Stimulated activated naive B cell treated with anti-CD40 and anti-IgM and Interleukin-4, amounts not matched to agents 10 μg/mL and 1 μg/mL and 100 μg/mL, for 72 hours (primary cell): ENCODE measurements around the gene CC2D2B.

Experiments
- ATAC-seq, 2 donors: fragments of 150-1000 bp; cut with Tn5 transposase; replicated peaks; 2 replicates each; pipeline ENCODE4 v1.10.0; 2021; ENCODE audit warnings: moderate library complexity in 1 of 2
- DNase-seq: peaks from one replicate; pipeline ENCODE4 v3.0.0; 2021
- H3K27ac Mint-ChIP-seq: one replicate; pipeline ENCODE4 v1.8.0; 2022; ENCODE audit warnings: mild to moderate bottlenecking, mixed read lengths
- H3K27me3 Mint-ChIP-seq, 2 donors: one replicate each; pipeline ENCODE4 v1.8.0; 2022; ENCODE audit warnings: mixed read lengths in 2 of 2
- H3K36me3 Mint-ChIP-seq, 2 donors: one replicate each; pipeline ENCODE4 v1.8.0; 2022; ENCODE audit warnings: mixed read lengths in 2 of 2, mild to moderate bottlenecking in 1 of 2
- H3K4me1 Mint-ChIP-seq, 2 donors: one replicate each; pipeline ENCODE4 v1.8.0; 2022; ENCODE audit warnings: mixed read lengths in 2 of 2, mild to moderate bottlenecking in 1 of 2
- H3K4me3 Mint-ChIP-seq, 2 donors: one replicate each; pipeline ENCODE4 v1.8.0; 2022; ENCODE audit warnings: mild to moderate bottlenecking in 2 of 2, mixed read lengths in 2 of 2, moderate library complexity in 1 of 2
- H3K9me3 Mint-ChIP-seq, 2 donors: one replicate each; pipeline ENCODE4 v1.8.0; 2022; ENCODE audit warnings: mixed read lengths in 2 of 2, mild to moderate bottlenecking in 1 of 2

CC2D2B gene

GRCh38 chr10:96049340-96049739 lies 141.6 kb downstream of the CC2D2B start:
- Mint-ChIP-seq H3K9me3 (no peaks in the 10 kb centered on the region), H3K27ac (no peak overlapping the region)

GRCh38 chr10:96053985-96054384 lies 146.2 kb downstream of the CC2D2B start:
- H3K4me1 Mint-ChIP-seq = peaks cover 9 to 11% of the 10 kb centered on the region in 2 donors
- H3K27me3 Mint-ChIP-seq = no peaks in the 10 kb centered on the region
- ATAC-seq (no peak), DNase-seq (no peak)
- peaks cover 34 to 37% of the 10 kb centered on the region in 2 donors for H3K36me3 Mint-ChIP-seq
- no peak overlapping the region for H3K4me3 Mint-ChIP-seq
- no peaks in the 10 kb centered on the region for H3K9me3 Mint-ChIP-seq
- no peak overlapping the region for H3K27ac Mint-ChIP-seq

More at GRCh38 chr10:96049340-96049739, 141.6 kb downstream of the CC2D2B start:
- H3K27me3 Mint-ChIP-seq = no peaks in the 10 kb centered on the region
- peaks cover 34 to 47% of the 10 kb centered on the region in 2 donors for H3K36me3 Mint-ChIP-seq
- ATAC-seq = no peak
- DNase-seq = no peak
- peak overlapping the region in 1 of 2 donors; percentile 39 for H3K4me3 Mint-ChIP-seq
- peaks cover 31 to 51% of the 10 kb centered on the region in 2 donors for H3K4me1 Mint-ChIP-seq

- Mint-ChIP-seq H3K27ac (no peak overlapping the region), H3K4me1 (peaks cover 0 to 3% of the 10 kb centered on the region in 2 donors), H3K27me3 (no peaks in the 10 kb centered on the region), H3K4me3 (no peak overlapping the region), H3K36me3 (peaks cover 39% of the 10 kb centered on the region in 2 donors), H3K9me3 (no peaks in the 10 kb centered on the region)
- ATAC-seq = no peak
- DNase-seq = no peak
Observed at GRCh38 chr10:96056787-96057186, 149.0 kb downstream of the CC2D2B start.

- H3K27me3 Mint-ChIP-seq = no peaks in the 10 kb centered on the region
- H3K4me3 Mint-ChIP-seq = no peak overlapping the region
- ATAC-seq (no peak), DNase-seq (no peak)
- no peak overlapping the region for H3K27ac Mint-ChIP-seq
- H3K4me1 Mint-ChIP-seq = no peaks in the 10 kb centered on the region
- peaks cover 42 to 47% of the 10 kb centered on the region in 2 donors for H3K36me3 Mint-ChIP-seq
- H3K9me3 Mint-ChIP-seq = no peaks in the 10 kb centered on the region
Observed at GRCh38 chr10:96061232-96061631, 153.5 kb downstream of the CC2D2B start.

GRCh38 chr10:96072674-96073073 lies 164.9 kb downstream of the CC2D2B start:
- H3K9me3 Mint-ChIP-seq = no peaks in the 10 kb centered on the region
- no peak for DNase-seq
- ATAC-seq = no peak
- no peaks in the 10 kb centered on the region for H3K4me1 Mint-ChIP-seq
- peaks cover 4 to 16% of the 10 kb centered on the region in 2 donors for H3K36me3 Mint-ChIP-seq
- H3K4me3 Mint-ChIP-seq = no peak overlapping the region
- no peak overlapping the region for H3K27ac Mint-ChIP-seq
- H3K27me3 Mint-ChIP-seq = no peaks in the 10 kb centered on the region

GRCh38 chr10:96073722-96074121 lies 165.9 kb downstream of the CC2D2B start:
- ATAC-seq (no peak), DNase-seq (no peak)
- no peak overlapping the region for H3K27ac Mint-ChIP-seq
- no peaks in the 10 kb centered on the region for H3K27me3 Mint-ChIP-seq
- H3K9me3 Mint-ChIP-seq = no peaks in the 10 kb centered on the region
- H3K4me3 Mint-ChIP-seq = no peak overlapping the region
- peaks cover 7 to 20% of the 10 kb centered on the region in 2 donors for H3K36me3 Mint-ChIP-seq
- H3K4me1 Mint-ChIP-seq = no peaks in the 10 kb centered on the region

GRCh38 chr10:96074776-96075175 lies 167.0 kb downstream of the CC2D2B start:
- H3K9me3 Mint-ChIP-seq = no peaks in the 10 kb centered on the region
- DNase-seq = no peak
- H3K4me1 Mint-ChIP-seq = no peaks in the 10 kb centered on the region
- H3K36me3 Mint-ChIP-seq = peaks cover 9 to 26% of the 10 kb centered on the region in 2 donors
- H3K27ac Mint-ChIP-seq = no peak overlapping the region
- no peak for ATAC-seq
- H3K27me3 Mint-ChIP-seq = no peaks in the 10 kb centered on the region
- H3K4me3 Mint-ChIP-seq = no peak overlapping the region

GRCh38 chr10:96075977-96076376 lies 168.2 kb downstream of the CC2D2B start:
- DNase-seq (no peak), ATAC-seq (no peak)
- Mint-ChIP-seq H3K27ac (no peak overlapping the region), H3K27me3 (no peaks in the 10 kb centered on the region), H3K4me3 (no peak overlapping the region), H3K9me3 (no peaks in the 10 kb centered on the region), H3K4me1 (no peaks in the 10 kb centered on the region), H3K36me3 (peaks cover 18 to 35% of the 10 kb centered on the region in 2 donors)

GRCh38 chr10:96077156-96077555 lies 169.4 kb downstream of the CC2D2B start:
- no peaks in the 10 kb centered on the region for H3K9me3 Mint-ChIP-seq

GRCh38 chr10:96082153-96082552 lies 174.4 kb downstream of the CC2D2B start:
- H3K4me1 Mint-ChIP-seq = peaks cover 0 to 2% of the 10 kb centered on the region in 2 donors
- H3K27ac Mint-ChIP-seq = no peak overlapping the region
- H3K9me3 Mint-ChIP-seq = no peaks in the 10 kb centered on the region
- H3K36me3 Mint-ChIP-seq = peaks cover 24 to 54% of the 10 kb centered on the region in 2 donors
- H3K27me3 Mint-ChIP-seq = no peaks in the 10 kb centered on the region
- ATAC-seq = no peak
- H3K4me3 Mint-ChIP-seq = no peak overlapping the region
- DNase-seq = no peak

More at GRCh38 chr10:96077156-96077555, 169.4 kb downstream of the CC2D2B start:
- H3K4me3 Mint-ChIP-seq = no peak overlapping the region
- H3K4me1 Mint-ChIP-seq = peaks cover 0 to under 1% of the 10 kb centered on the region in 2 donors
- no peak overlapping the region for H3K27ac Mint-ChIP-seq
- no peaks in the 10 kb centered on the region for H3K27me3 Mint-ChIP-seq
- no peak for DNase-seq
- no peak for ATAC-seq
- H3K36me3 Mint-ChIP-seq = peaks cover 21 to 39% of the 10 kb centered on the region in 2 donors
